Lung (tissue), 12 donors: ENCODE measurements around the gene PARD6G. TPM values are rescaled to one million over a fixed set of nuclear protein-coding genes. Genes with fewer than 3 reads are reported as not detected.

Experiments
- ATAC-seq: fragments of 200-7000 bp; cut with Tn5 transposase; one replicate; pipeline ENCODE4 v1.9.1; 2020; ENCODE audit warnings: moderate number of reproducible peaks; ENCODE audit not compliant: insufficient read depth, low FRiP score
- DNase-seq, 3 donors: peaks; one replicate each; pipeline ENCODE4 v3.0.0-alpha.2; 2013 to 2017
- H3K27ac ChIP-seq, 2 donors: one replicate each; pipeline ENCODE4 v1.5.1; 2013; ENCODE audit warnings: mild to moderate bottlenecking in 2 of 2, moderate library complexity in 2 of 2, control low read depth in 1 of 2, inconsistent platforms in 1 of 2, low read depth in 1 of 2, low read length in 1 of 2
- H3K27me3 ChIP-seq, 3 donors: one replicate each; pipeline ENCODE4 v1.5.1; 2013; ENCODE audit warnings: low read length in 2 of 3; ENCODE audit not compliant: control insufficient read depth in 3 of 3, insufficient read depth in 3 of 3
- H3K36me3 ChIP-seq, 4 donors: one replicate each; pipeline ENCODE4 v1.5.1; 2013; ENCODE audit warnings: low read length in 4 of 4, mild to moderate bottlenecking in 1 of 4, moderate library complexity in 1 of 4; ENCODE audit not compliant: control insufficient read depth in 4 of 4, insufficient read depth in 4 of 4
- H3K4me1 ChIP-seq, 5 donors: one replicate each; pipeline ENCODE4 v1.5.1; 2013; ENCODE audit warnings: low read length in 5 of 5, mild to moderate bottlenecking in 2 of 5, moderate library complexity in 1 of 5; ENCODE audit not compliant: control insufficient read depth in 5 of 5, insufficient read depth in 5 of 5
- H3K4me3 ChIP-seq: one replicate; pipeline ENCODE4 v1.5.1; 2013; ENCODE audit warnings: mild to moderate bottlenecking, control low read depth, moderate library complexity
- H3K9ac ChIP-seq, 2 donors: one replicate each; pipeline ENCODE4 v1.5.1; 2013; ENCODE audit warnings: low read length in 2 of 2, control low read depth in 1 of 2; ENCODE audit not compliant: insufficient read depth in 1 of 2
- H3K9me3 ChIP-seq, 4 donors: one replicate each; pipeline ENCODE4 v1.5.1; 2013; ENCODE audit warnings: low read length in 3 of 4, mild to moderate bottlenecking in 1 of 4, moderate library complexity in 1 of 4; ENCODE audit not compliant: control insufficient read depth in 4 of 4, insufficient read depth in 3 of 4
- WGBS, 2 donors: extraction: QIAGEN DNeasy Blood & Tissue Kit; methylation state at CpG; one replicate each; pipeline ENCODE4 v1.1.7; 2013; 5-methylcytosine and 5-hydroxymethylcytosine counted together
- polyA plus RNA-seq, 2 donors: library from polyadenylated mRNA; stranded (reverse); fragments of 200-250 nt; gene quantifications; one replicate each; pipeline ENCODE4 v1.2.1, GENCODE V29; 2013
- total RNA-seq, 2 donors: library from RNA; depleted of rRNA in 1 of 2; stranded (reverse); fragments of >200 nt in 1 of 2; gene quantifications; one replicate each; pipeline ENCODE4 v1.2.1, GENCODE V29; 2014 to 2021
- TF ChIP-seq, protein P1 (sequence below): IDR thresholded peaks from 2 replicates; pipeline ENCODE4 v1.5.1; 2012; ENCODE audit warnings: mild to moderate bottlenecking; ENCODE audit errors: control extremely low read depth, extremely low read depth
- donor health status: control.
- donor health status: control.
- donor health status: Bipolar disorder and iron deficiency.
- donor health status: healthy.
- donor health status: DM: yes; HTN: yes; CAD: no.

Gene PARD6G
- total and polyA plus RNA-seq, 4 donors = 1.8 to 9.8 (median 3.1) TPM

DNA sequence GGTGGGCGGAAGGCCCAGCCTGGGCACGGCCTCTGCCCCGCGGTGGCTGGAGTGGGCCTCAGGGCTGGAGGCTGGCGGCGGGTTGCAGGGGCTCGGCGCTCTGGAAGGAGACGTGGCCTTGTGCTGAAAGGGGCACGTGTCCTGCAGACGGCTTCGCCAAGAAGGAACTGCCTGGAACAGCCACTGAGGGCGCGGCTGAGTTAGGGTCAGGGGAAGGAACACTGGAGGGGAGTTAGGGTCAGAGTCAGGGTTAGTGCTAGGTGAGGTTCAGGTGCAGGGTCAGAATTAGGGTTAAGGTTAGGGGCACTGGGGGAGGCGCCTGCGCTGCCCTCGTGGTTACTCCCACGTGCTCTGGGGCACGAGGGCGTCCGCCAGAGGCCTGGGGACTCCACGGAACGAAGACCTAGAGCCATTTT, 139.2 kb downstream of the PARD6G start:
- TF ChIP-seq, protein P1, sequence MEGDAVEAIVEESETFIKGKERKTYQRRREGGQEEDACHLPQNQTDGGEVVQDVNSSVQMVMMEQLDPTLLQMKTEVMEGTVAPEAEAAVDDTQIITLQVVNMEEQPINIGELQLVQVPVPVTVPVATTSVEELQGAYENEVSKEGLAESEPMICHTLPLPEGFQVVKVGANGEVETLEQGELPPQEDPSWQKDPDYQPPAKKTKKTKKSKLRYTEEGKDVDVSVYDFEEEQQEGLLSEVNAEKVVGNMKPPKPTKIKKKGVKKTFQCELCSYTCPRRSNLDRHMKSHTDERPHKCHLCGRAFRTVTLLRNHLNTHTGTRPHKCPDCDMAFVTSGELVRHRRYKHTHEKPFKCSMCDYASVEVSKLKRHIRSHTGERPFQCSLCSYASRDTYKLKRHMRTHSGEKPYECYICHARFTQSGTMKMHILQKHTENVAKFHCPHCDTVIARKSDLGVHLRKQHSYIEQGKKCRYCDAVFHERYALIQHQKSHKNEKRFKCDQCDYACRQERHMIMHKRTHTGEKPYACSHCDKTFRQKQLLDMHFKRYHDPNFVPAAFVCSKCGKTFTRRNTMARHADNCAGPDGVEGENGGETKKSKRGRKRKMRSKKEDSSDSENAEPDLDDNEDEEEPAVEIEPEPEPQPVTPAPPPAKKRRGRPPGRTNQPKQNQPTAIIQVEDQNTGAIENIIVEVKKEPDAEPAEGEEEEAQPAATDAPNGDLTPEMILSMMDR = no peak
- Histone ChIP-seq H3K27ac (no peak overlapping the region), H3K27me3 (no peaks in the 10 kb centered on the region), H3K9me3 (no peaks in the 10 kb centered on the region), H3K36me3 (no peaks in the 10 kb centered on the region), H3K4me3 (no peak overlapping the region), H3K9ac (no peak overlapping the region), H3K4me1 (peaks cover 2 to 12% (median 6%) of the 10 kb centered on the region in 5 donors)
- WGBS, 2 donors = 94 to 95% methylated on average over 23 of the region's 23 CpGs
- no peak for DNase-seq
- ATAC-seq = no peak

DNA sequence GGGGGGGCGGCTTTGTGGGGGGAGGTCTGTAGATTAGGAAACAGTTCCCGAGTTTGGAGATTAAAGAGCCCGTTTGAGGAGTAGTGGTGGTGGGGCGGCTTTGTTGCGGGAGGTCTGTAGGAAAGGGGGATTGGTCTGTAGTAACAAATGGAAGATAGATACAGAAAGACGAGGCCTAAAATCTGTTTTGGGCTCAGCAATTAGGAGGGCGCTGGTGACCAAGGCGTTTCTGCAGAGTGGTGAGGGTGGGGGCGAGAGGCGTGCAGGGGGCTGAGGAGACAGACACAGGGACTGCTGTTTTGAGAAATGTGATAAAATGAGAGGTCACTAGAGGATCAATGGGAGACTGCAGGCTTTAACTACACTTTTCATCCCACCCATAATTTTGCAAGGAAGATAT, 139.9 kb downstream of the PARD6G start:
- DNase-seq (no peak), ATAC-seq (no peak)
- TF ChIP-seq, protein P1 = no peak
- H3K4me1 ChIP-seq = peaks cover 2 to 12% (median 6%) of the 10 kb centered on the region in 5 donors
- H3K27me3 ChIP-seq = no peaks in the 10 kb centered on the region
- no peaks in the 10 kb centered on the region for H3K9me3 ChIP-seq
- no peak overlapping the region for H3K27ac ChIP-seq
- H3K9ac ChIP-seq = no peak overlapping the region
- WGBS, 2 donors = 66 to 78% methylated on average over 10 of the region's 10 CpGs
- H3K4me3 ChIP-seq = no peak overlapping the region
- H3K36me3 ChIP-seq = no peaks in the 10 kb centered on the region

Other genes starting within 250 kb of the PARD6G start
- 10 to 100 TPM; 27.2 to 32.1 TPM for gene RBFA, start 213.1 kb downstream of the PARD6G start, total RNA-seq
- gene RBFA, start 213.1 kb downstream of the PARD6G start, polyA plus RNA-seq = 10 to 100 TPM; 16.1 to 19.5 TPM
- gene ADNP2, start 138.3 kb downstream of the PARD6G start, total RNA-seq = 10 to 100 TPM; 15.3 to 16.3 TPM
- 1 to 10 TPM; 4.9 to 8.8 TPM for gene ADNP2, start 138.3 kb downstream of the PARD6G start, polyA plus RNA-seq